IPS DF 6.9 (cell line): ENCODE data around the gene R3HCC1L.

Source experiments
- DNase-seq: peaks from one replicate; pipeline ENCODE4 v3.0.0-alpha.2; 2013; ENCODE audit warnings: low read depth, low spot score
- H3K27ac ChIP-seq: one replicate; pipeline ENCODE4 v1.5.1; 2013; ENCODE audit warnings: low read length, control low read depth
- H3K27me3 ChIP-seq: 2 replicates; pipeline ENCODE4 v1.6.1; 2013; ENCODE audit warnings: mild to moderate bottlenecking, low read length; ENCODE audit not compliant: control insufficient read depth, insufficient read depth
- H3K36me3 ChIP-seq: 2 replicates; pipeline ENCODE4 v1.6.1; 2013; ENCODE audit warnings: low read length; ENCODE audit not compliant: control insufficient read depth, insufficient read depth
- H3K4me1 ChIP-seq: 2 replicates; pipeline ENCODE4 v1.6.1; 2013; ENCODE audit warnings: low read length; ENCODE audit not compliant: control insufficient read depth, insufficient read depth
- H3K4me3 ChIP-seq: 2 replicates; pipeline ENCODE4 v1.5.1; 2013; ENCODE audit warnings: mild to moderate bottlenecking, low read length
- H3K9me3 ChIP-seq: 2 replicates; pipeline ENCODE4 v1.6.1; 2013; ENCODE audit warnings: low read length, inconsistent platforms; ENCODE audit not compliant: control insufficient read depth, insufficient read depth
- WGBS: extraction: QIAGEN DNeasy Blood & Tissue Kit; methylation state at CpG from one replicate; pipeline ENCODE4 v1.1.7; 2013; ENCODE audit warnings: mixed read lengths, missing lambda C conversion rate; ENCODE audit not compliant: insufficient read length, insufficient coverage; 5-methylcytosine and 5-hydroxymethylcytosine counted together

Gene R3HCC1L

GRCh38 chr10:98202378-98202777 lies 67.9 kb downstream of the R3HCC1L start:
- H3K4me3 ChIP-seq: no peak overlapping the region
- H3K4me1 ChIP-seq: no peaks in the 10 kb centered on the region
- no peak overlapping the region for H3K27ac ChIP-seq
- H3K9me3 ChIP-seq: no peaks in the 10 kb centered on the region
- no peaks in the 10 kb centered on the region for H3K36me3 ChIP-seq
- no peak for DNase-seq
- no peaks in the 10 kb centered on the region for H3K27me3 ChIP-seq
- no CpG with 5 or more reads among the region's 8 CpGs for WGBS

GRCh38 chr10:98205351-98205750 lies 70.9 kb downstream of the R3HCC1L start:
- no peaks in the 10 kb centered on the region for H3K27me3 ChIP-seq
- no peaks in the 10 kb centered on the region for H3K36me3 ChIP-seq
- H3K4me3 ChIP-seq: no peak overlapping the region
- H3K4me1 ChIP-seq: no peaks in the 10 kb centered on the region
- no peak for DNase-seq
- no peaks in the 10 kb centered on the region for H3K9me3 ChIP-seq
- no CpG with 5 or more reads among the region's 2 CpGs for WGBS
- H3K27ac ChIP-seq: no peak overlapping the region

GRCh38 chr10:98208925-98209324 lies 74.5 kb downstream of the R3HCC1L start:
- WGBS: no CpG with 5 or more reads among the region's 2 CpGs
- H3K27me3 ChIP-seq: no peaks in the 10 kb centered on the region
- no peaks in the 10 kb centered on the region for H3K4me1 ChIP-seq
- DNase-seq: no peak
- no peak overlapping the region for H3K27ac ChIP-seq
- H3K4me3 ChIP-seq: no peak overlapping the region
- H3K9me3 ChIP-seq: no peaks in the 10 kb centered on the region
- H3K36me3 ChIP-seq: no peaks in the 10 kb centered on the region

- no peaks in the 10 kb centered on the region for H3K4me1 ChIP-seq
- no peaks in the 10 kb centered on the region for H3K9me3 ChIP-seq
- WGBS: no CpG with 5 or more reads among the region's 4 CpGs
- H3K4me3 ChIP-seq: no peak overlapping the region
- H3K27me3 ChIP-seq: no peaks in the 10 kb centered on the region
- H3K27ac ChIP-seq: no peak overlapping the region
- DNase-seq: no peak
- no peaks in the 10 kb centered on the region for H3K36me3 ChIP-seq
Observed at GRCh38 chr10:98209441-98209840, 75.0 kb downstream of the R3HCC1L start.

- no CpG with 5 or more reads among the region's 1 CpG for WGBS
- Histone ChIP-seq H3K9me3 (no peaks in the 10 kb centered on the region), H3K36me3 (no peaks in the 10 kb centered on the region), H3K4me1 (no peaks in the 10 kb centered on the region), H3K27me3 (no peaks in the 10 kb centered on the region), H3K27ac (no peak overlapping the region), H3K4me3 (no peak overlapping the region)
- no peak for DNase-seq
Observed at GRCh38 chr10:98212196-98212595, 77.7 kb downstream of the R3HCC1L start.

GRCh38 chr10:98213740-98214139 lies 79.3 kb downstream of the R3HCC1L start:
- no peak for DNase-seq
- H3K36me3 ChIP-seq: no peaks in the 10 kb centered on the region
- H3K27me3 ChIP-seq: no peaks in the 10 kb centered on the region
- no peak overlapping the region for H3K27ac ChIP-seq
- H3K4me1 ChIP-seq: no peaks in the 10 kb centered on the region
- H3K9me3 ChIP-seq: no peaks in the 10 kb centered on the region
- no peak overlapping the region for H3K4me3 ChIP-seq
- WGBS: no CpG with 5 or more reads among the region's 1 CpG

GRCh38 chr10:98215373-98215772 lies 80.9 kb downstream of the R3HCC1L start:
- H3K27me3 ChIP-seq: no peaks in the 10 kb centered on the region
- WGBS: no CpG with 5 or more reads among the region's 2 CpGs
- H3K9me3 ChIP-seq: no peaks in the 10 kb centered on the region
- H3K4me3 ChIP-seq: no peak overlapping the region
- no peak overlapping the region for H3K27ac ChIP-seq
- no peak for DNase-seq
- no peaks in the 10 kb centered on the region for H3K36me3 ChIP-seq
- H3K4me1 ChIP-seq: no peaks in the 10 kb centered on the region

- no peaks in the 10 kb centered on the region for H3K4me1 ChIP-seq
- H3K9me3 ChIP-seq: no peaks in the 10 kb centered on the region
- H3K27ac ChIP-seq: no peak overlapping the region
- no peak for DNase-seq
- H3K36me3 ChIP-seq: no peaks in the 10 kb centered on the region
- no peak overlapping the region for H3K4me3 ChIP-seq
- no peaks in the 10 kb centered on the region for H3K27me3 ChIP-seq
- WGBS: no CpG with 5 or more reads among the region's 1 CpG
Observed at GRCh38 chr10:98217801-98218200, 83.3 kb downstream of the R3HCC1L start.

GRCh38 chr10:98223874-98224273 lies 89.4 kb downstream of the R3HCC1L start:
- Histone ChIP-seq H3K4me1 (no peaks in the 10 kb centered on the region), H3K27me3 (no peaks in the 10 kb centered on the region), H3K36me3 (no peaks in the 10 kb centered on the region), H3K9me3 (no peaks in the 10 kb centered on the region), H3K27ac (no peak overlapping the region), H3K4me3 (no peak overlapping the region)
- WGBS: no CpG with 5 or more reads among the region's 6 CpGs
- DNase-seq: no peak

- no CpG with 5 or more reads among the region's 2 CpGs for WGBS
- no peak for DNase-seq
- H3K4me3 ChIP-seq: no peak overlapping the region
- no peaks in the 10 kb centered on the region for H3K9me3 ChIP-seq
- no peak overlapping the region for H3K27ac ChIP-seq
- H3K4me1 ChIP-seq: no peaks in the 10 kb centered on the region
- no peaks in the 10 kb centered on the region for H3K27me3 ChIP-seq
- no peaks in the 10 kb centered on the region for H3K36me3 ChIP-seq
Observed at GRCh38 chr10:98224509-98224908, 90.1 kb downstream of the R3HCC1L start.

- Histone ChIP-seq H3K36me3 (no peaks in the 10 kb centered on the region), H3K4me3 (no peak overlapping the region), H3K27me3 (no peaks in the 10 kb centered on the region), H3K27ac (no peak overlapping the region), H3K9me3 (no peaks in the 10 kb centered on the region), H3K4me1 (no peaks in the 10 kb centered on the region)
- no CpG with 5 or more reads among the region's 1 CpG for WGBS
- no peak for DNase-seq
Observed at GRCh38 chr10:98224996-98225395, 90.5 kb downstream of the R3HCC1L start.
